Right lobe of liver (tissue), 4 donors: ENCODE measurements around the gene C20orf141.

Experiments
- CTCF ChIP-seq, 4 donors: fragments of 200-600 bp in 3 of 4; fragments of 450-650 bp in 1 of 4; IDR thresholded peaks; one replicate each; pipeline versions ENCODE4 v1.5.1 to v1.8.0; 2016 to 2022; ENCODE audit warnings: antibody characterized with exemption in 4 of 4, mild to moderate bottlenecking in 2 of 4
- POLR2A ChIP-seq: fragments of 450-650 bp; IDR thresholded peaks from one replicate; pipeline ENCODE4 v1.6.1; 2017; ENCODE audit warnings: antibody characterized with exemption, mild to moderate bottlenecking
- donor health status: DM: no; HTN: no; CAD: no.
- donor health status: DM: no; HTN: no; CAD: no.
- donor health status: DM: no; HTN: yes; CAD: no.

- TF ChIP-seq CTCF (IDR thresholded peaks at IDR 0.05) (no peak), POLR2A (peak; percentile 64)
These were observed 25.6 kb downstream of the C20orf141 start, which contains the start of the genes PCED1A and VPS16 for GRCh38 chr20:2840138-2840966.
